Hindlimb muscle (tissue), 1 donor: ENCODE measurements around the gene NUP93. TPM values are rescaled to one million over a fixed set of nuclear protein-coding genes. Genes with fewer than 3 reads are reported as not detected.

Experiments used
- DNase-seq: peaks from one replicate; pipeline ENCODE4 v3.0.0-alpha.2; 2013
- polyA plus RNA-seq: library from polyadenylated mRNA; unstranded; fragments of 120-200 nt; gene quantifications from one replicate; pipeline ENCODE4 v1.2.1, GENCODE V29; 2013; ENCODE audit not compliant: insufficient read length

NUP93 gene
- polyA plus RNA-seq, 1 donor = 44.2 TPM

GRCh38 chr16:56895813-56896212 lies 165.9 kb downstream of the NUP93 start:
- DNase-seq = no peak

- no peak for DNase-seq
Observed at GRCh38 chr16:56896244-56896643, 166.3 kb downstream of the NUP93 start.

- no peak for DNase-seq
Observed at GRCh38 chr16:56897026-56897799, 167.3 kb downstream of the NUP93 start.

GRCh38 chr16:56898847-56899246 lies 168.9 kb downstream of the NUP93 start:
- DNase-seq = no peak

Other genes starting within 250 kb of the NUP93 start
- gene BBS2, start 210.1 kb upstream of the NUP93 start, polyA plus RNA-seq = 42.9 TPM
- gene MT4, start 165.1 kb upstream of the NUP93 start, polyA plus RNA-seq = not detected
- 8.7 TPM for gene MT3, start 140.6 kb upstream of the NUP93 start, polyA plus RNA-seq
- gene MT2A, start 121.5 kb upstream of the NUP93 start, polyA plus RNA-seq = 26.9 TPM
- gene MT1E, start 104.3 kb upstream of the NUP93 start, polyA plus RNA-seq = 21.1 TPM
- 1.9 TPM for gene MT1M, start 97.5 kb upstream of the NUP93 start, polyA plus RNA-seq
- gene MT1A, start 91.5 kb upstream of the NUP93 start, polyA plus RNA-seq = not detected
- gene MT1B, start 78.2 kb upstream of the NUP93 start, polyA plus RNA-seq = not detected
- 1.4 TPM for gene MT1F, start 72.2 kb upstream of the NUP93 start, polyA plus RNA-seq
- not detected for gene MT1G, start 62.1 kb upstream of the NUP93 start, polyA plus RNA-seq
- gene MT1H, start 60.3 kb upstream of the NUP93 start, polyA plus RNA-seq = not detected
- 9.9 TPM for gene MT1X, start 47.7 kb upstream of the NUP93 start, polyA plus RNA-seq
- 0.05 TPM for gene SLC12A3, start 135.1 kb downstream of the NUP93 start, polyA plus RNA-seq
- gene HERPUD1, start 202.0 kb downstream of the NUP93 start, polyA plus RNA-seq = 62.5 TPM
- 8.9 TPM for gene CETP, start 231.8 kb downstream of the NUP93 start, polyA plus RNA-seq